LHCN-M2 (cell line): ENCODE results near the gene ELOA2. TPM values are rescaled to one million over a fixed set of nuclear protein-coding genes. Genes with fewer than 3 reads are reported as not detected.
"Not testable (repeated sequence)": the region's sequence is repeated elsewhere in the genome, so short reads cannot be mapped to it uniquely, and the experiment has no call there.

ENCODE experiments used
- DNase-seq: peaks from one replicate; pipeline ENCODE4 v3.0.0-alpha.2; 2012; ENCODE audit warnings: low read depth
- polyA plus RNA-seq: library from polyadenylated mRNA; unstranded; fragments of >200 nt; gene quantifications from one replicate; pipeline ENCODE4 v1.2.1, GENCODE V29; 2012; ENCODE audit warnings: missing spikeins
- total RNA-seq: library from RNA; depleted of rRNA; stranded (reverse); fragments of >200 nt; gene quantifications from 2 replicates; pipeline ENCODE4 v1.2.3, GENCODE V29; 2014; rRNA removed

ELOA2 gene, protein sequence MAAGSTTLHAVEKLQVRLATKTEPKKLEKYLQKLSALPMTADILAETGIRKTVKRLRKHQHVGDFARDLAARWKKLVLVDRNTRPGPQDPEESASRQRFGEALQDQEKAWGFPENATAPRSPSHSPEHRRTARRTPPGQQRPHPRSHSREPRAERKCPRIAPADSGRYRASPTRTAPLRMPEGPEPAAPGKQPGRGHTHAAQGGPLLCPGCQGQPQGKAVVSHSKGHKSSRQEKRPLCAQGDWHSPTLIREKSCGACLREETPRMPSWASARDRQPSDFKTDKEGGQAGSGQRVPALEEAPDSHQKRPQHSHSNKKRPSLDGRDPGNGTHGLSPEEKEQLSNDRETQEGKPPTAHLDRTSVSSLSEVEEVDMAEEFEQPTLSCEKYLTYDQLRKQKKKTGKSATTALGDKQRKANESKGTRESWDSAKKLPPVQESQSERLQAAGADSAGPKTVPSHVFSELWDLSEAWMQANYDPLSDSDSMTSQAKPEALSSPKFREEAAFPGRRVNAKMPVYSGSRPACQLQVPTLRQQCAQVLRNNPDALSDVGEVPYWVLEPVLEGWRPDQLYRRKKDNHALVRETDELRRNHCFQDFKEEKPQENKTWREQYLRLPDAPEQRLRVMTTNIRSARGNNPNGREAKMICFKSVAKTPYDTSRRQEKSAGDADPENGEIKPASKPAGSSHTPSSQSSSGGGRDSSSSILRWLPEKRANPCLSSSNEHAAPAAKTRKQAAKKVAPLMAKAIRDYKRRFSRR
- total RNA-seq: not detected in 2 replicates
- 0.04 TPM for polyA plus RNA-seq

DNA sequence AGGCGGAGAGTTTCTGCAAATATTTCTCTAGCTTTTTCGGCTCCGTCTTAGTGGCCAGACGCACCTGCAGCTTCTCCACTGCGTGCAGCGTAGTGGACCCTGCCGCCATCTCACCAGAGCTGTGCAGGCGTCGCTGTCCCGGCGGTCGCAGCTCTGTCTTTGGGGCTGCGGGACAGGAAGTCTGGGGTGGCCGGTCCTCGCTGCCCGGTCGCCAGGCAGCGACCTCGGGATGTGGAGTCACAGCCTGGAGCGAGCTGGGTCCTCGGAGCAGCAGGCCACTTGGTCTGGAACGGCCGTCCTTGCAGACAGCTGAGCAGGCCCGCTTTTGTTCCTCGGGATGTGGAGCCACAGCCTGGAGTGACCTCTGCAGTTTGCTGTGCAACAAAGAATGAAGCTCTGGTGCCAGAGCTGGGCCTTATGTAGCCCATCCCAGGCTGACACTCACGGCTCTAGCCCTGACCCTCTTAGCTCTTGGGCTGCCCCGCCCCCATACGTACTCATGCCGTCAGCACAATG is at the start of gene ELOA2:
Gene ELOA2 (minus strand): TSS at position 466 of the 516 bp plus-strand sequence. CDS start 357 bp downstream, at position 109.
- no peak for DNase-seq

DNA sequence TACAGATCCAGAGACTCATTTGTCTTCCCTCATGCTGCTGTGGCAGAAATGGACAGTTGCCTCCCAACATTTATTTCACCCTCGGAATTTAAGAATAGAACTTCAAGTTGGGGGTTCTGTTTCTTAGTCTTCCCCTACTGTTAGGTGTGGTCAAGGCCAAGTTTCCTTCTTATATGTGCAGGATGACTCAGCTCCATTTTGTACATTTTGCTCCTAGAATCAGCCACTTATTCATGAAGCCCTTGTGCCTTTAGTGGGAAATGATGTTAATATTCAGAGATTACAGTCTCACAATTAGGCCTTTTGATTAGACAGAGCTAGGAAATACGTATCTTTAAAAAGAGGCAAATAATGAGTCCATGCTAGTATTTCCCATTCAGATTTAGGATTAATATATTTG is 46.2 kb upstream of the ELOA2 start:
- peak; percentile 34 for DNase-seq

DNA sequence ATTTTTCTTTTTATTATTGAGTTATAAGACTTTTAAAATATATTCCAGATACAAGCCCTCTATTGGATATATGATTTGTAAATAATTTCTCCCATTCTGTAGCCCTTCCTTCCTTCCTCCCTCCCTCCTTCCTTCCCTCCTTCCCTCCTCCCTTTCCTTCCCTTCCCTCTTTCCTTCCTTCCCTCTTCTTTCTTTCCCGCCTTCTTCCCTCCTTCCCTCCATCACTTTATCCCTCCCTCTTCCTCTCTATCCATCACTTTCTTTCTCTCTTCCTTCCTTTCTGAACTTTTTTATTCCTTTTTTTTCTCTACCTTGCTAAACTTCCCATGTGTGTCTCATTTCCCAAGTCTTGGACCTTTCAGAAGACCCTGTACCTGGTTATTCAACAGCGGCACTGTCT is 45.5 kb upstream of the ELOA2 start:
- no peak for DNase-seq

DNA sequence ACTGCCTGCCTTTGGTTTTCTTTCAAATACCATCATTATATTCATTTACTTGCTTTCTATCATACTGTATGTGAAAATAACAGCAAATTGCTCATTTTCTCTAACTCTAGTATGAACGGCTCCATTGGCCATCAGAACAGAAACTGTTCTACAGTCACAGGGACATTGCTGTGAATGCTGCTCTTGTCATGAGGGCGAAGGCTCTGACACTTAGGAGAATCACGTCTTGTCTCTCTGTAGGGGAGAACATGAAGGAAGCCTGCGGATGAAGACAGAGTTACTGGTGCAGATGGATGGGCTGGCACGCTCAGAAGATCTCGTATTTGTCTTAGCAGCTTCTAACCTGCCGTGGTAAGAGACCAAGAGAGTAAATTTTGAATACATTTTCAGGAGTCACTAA is 41.7 kb upstream of the ELOA2 start:
- no peak for DNase-seq

DNA sequence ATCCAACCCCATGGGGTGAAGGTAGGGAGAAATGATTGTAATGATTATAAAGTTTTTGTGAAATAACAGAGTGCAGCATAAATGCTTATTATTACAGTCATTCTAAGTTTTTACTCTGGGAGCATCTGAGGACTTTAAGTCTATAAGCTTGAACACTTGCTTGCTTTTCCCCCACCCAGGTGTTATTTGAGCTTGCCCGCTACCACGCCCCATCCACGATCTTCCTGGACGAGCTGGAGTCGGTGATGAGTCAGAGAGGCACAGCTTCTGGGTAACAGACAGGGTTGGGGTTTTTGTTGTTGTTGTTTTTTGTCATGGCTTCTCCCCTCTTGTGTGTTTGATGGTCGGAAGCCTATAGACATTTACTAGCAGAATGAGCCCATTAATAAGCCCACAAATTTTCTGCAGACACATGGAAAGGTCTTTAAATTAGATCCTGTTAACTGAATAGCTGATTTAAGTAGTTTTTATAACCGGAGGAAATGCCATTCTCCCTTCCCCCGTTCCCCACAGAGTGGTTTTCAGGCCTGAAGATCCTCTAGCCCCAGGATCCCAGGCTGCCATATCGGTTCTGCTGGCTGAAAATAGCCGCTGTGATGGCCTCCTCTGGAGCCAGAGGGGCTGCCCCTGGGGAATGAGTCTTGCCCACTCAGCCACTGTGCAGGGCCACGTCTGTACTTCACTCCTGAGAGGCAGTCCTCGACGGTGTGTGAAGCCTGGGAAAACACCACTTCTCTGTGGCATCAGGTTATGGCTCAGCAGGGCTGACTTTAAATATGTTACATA is 39.9 kb upstream of the ELOA2 start:
- DNase-seq: peak; percentile 58

DNA sequence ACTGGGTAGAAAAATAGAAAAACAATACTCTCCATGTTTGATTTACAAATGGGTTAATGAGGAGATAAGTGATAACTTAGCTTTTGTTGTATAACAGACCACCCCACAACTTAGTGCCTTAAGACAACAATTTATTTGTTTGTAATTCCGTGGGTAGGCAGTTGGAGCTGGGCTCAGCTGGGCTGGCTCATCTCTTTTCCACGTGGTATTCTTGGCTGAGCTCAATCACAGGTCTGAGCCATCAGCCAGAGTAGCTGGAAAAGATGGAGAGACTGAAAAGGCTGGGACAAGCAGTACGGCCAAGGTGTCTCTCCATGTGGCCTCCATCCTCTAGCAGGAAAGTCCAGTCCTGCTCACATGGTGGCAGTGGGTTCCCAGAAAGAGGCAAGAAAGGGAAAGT is 32.2 kb upstream of the ELOA2 start:
- no peak for DNase-seq

DNA sequence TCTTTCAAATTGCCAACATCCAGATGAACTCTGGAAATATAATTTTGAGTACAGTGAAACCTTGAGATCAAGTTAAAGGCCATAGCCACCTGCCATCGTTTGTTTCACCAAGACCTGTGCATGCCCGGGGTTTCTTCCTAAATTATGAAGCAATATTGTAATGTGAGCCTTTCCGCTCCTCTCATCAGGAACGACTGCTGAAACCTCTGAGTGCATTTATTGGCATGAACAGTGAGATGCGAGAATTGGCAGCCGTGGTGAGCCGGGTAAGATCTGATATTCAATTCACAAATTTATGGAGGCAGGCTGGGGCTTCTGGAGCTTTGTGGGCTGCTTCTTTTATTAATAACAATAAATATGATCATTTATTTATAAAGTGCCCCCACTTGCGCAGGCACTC is 27.7 kb upstream of the ELOA2 start:
- no peak for DNase-seq

DNA sequence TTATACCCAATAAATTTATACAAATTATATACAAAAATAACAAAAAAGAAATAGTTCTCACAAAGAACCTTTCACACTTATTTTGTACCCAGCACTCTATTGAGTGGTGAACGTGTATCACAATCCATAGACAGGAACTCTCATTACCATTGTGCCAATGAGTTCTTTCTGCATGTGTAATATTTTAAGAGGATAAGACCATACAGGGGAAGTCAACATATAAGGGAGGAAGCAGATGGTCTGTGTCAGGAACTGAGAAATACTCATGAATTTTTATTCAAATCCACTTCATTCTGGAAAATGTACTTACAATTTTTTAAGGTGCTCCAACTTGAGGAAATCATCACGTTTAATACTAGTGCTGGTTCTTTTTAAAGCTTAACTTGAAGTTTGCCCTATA is 27.1 kb upstream of the ELOA2 start:
- DNase-seq: no peak

DNA sequence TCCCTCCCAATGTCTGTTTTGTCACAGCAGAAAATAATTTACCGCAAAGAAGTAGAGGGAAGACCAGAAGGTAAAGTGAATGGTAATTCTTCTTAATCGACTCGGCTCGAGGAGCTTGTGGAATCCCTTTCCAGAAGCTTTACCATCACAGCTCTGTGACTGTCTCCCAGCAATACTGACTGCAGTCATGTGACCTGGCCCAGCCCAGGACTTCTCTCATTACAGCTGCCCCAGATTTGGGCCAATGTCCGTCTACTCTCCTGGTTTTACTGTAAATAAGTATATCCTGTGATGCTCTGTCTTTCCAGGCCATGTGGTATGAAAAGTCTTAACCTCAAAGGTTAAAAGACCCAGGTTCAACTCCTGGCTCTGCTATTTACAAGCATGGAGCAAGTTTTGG is 18.9 kb upstream of the ELOA2 start:
- no peak for DNase-seq

DNA sequence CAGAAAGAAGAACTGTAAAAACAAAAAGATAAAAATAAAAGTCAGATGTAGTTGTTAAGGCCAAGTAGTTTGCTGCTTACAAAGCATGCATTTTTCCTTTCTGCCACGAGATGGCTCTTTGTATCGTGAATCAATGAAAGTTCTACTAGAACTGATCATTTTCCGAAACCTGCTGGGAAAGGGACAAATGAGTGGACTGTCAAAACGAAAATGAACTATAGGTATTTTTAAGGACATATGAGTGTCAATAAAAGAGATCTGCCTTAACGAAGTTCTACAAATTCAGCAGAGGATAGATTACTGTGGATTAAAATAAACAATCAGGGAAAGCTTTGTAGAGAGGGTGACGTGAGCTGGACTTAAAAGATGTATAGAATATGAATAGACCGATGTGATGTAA is 15.0 kb upstream of the ELOA2 start:
- DNase-seq: peak; percentile 32

DNA sequence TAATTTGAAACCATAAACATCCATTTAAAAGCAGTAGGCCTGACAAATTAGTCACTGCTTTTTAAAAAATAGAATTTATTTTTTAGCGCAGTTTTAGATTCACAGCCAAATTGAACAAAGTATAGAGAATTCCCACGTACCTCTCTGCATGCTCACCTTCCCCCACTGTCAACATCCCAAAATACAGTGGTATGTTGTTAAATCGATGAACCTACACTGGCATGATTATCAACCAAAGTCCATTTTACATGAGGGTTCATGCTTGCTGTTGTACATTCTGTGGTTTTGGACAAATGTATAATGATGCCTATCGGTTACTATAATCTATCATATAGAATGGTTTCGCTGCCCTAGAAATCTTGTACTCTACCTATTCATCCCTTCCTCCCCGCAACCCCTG is 5.6 kb upstream of the ELOA2 start:
- no peak for DNase-seq

DNA sequence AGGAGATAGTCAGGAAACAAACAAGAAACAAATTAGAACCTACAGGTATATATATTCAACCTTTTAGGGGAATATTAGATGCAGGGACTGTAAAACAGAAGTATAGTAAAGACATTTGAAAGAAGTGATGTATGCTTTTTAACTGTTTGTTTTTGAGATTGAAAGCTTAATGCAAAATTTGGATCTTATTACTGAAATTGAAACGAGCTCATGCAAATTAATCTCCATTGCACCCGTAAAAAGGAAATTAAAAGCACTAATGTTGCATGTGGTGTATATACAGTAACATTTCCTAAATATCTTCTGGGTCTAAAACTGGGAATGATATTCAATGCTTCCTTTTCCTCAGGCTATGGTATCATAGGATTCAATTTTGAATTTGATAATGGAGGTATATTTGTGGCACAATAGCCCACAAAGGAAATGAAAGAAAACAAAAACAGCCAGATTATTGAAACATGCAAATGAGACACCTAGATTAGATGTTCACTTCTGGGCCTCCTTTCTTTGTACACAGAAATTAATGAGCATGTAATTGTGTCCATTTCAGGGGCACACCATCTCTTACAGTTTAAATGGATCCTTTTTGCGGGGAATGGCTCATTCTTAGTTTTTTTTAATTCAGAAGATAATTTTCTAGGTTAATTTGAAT is 1.6 kb upstream of the ELOA2 start:
- DNase-seq: no peak

DNA sequence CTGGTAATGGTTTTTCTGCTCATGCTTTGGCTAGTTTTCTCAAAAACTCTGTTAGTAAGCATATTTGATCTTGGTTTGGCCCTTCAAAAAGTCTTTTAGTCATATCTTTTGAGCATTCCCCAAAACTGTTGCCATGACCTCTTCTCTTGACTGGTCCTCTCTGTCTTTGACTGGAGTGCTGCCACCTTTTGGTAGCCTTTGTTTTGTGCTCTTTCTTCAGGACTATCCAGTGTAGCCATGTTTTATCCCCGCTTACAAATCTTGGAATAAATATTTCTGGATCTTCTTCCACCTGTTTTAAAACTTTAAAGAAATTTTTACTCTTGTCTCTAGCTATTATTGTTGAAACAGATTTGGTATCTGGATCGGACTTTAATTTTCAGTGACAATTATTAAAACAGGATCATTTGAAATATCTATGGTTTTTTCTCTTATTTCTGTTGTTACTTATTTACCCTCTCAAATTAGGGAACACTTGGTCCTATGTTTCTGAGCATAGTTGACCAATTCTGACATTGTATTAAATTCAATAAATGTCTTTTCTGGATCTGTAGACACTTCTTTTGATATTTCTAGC is 965 bp upstream of the ELOA2 start:
- peak; percentile 60 for DNase-seq

DNA sequence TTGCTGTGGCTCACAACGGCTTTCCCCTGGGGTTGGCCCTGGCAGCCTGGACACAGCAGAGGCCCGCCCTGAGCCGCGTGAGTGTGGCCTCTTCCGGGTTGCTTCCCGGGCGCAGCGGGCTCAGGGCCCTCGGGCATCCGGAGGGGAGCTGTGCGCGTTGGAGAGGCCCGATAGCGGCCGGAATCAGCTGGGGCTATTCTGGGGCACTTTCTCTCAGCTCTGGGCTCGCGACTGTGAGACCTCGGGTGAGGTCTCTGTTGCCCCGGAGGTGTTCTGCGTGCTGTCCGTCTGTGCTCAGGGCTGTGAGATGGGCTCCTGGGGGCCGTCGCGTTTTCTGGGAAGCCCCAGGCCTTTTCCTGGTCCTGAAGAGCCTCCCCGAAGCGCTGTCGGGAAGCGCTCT is 830 bp downstream of the ELOA2 start:
- DNase-seq: not testable (repeated sequence)

DNA sequence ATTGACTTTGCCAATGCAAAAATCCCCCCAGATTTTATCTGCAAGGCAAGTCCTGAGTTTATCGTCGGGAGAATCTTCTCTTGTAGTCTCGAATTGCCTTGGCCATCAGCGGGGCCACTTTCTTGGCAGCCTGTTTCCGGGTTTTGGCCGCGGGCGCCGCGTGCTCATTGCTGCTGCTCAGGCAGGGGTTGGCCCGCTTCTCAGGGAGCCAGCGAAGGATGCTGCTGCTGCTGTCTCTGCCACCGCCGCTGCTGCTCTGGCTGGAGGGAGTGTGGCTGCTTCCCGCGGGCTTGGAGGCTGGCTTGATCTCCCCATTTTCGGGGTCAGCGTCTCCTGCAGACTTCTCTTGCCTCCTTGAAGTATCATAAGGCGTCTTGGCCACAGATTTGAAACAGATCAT is 2.5 kb downstream of the ELOA2 start:
- no peak for DNase-seq

DNA sequence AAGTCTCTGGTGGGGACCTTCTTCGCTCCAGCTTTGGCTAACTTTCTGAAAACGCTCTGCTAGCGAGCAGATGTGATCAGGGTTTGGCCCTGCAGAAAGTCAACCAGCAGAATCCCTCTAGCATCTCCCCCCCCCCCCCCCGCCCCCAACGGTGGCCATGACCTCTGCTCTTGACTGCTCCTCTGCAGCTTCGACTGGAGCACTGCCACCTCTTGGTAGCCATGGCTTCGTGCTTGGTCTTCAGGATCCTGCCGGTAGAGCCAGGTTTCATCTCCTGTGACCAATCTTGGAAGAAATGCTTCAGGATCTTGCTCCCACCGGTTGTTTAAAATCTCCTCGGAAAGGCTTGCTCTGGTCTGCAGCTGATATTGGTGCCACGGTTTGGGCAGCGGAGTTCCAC is 4.5 kb downstream of the ELOA2 start:
- not testable (repeated sequence) for DNase-seq

DNA sequence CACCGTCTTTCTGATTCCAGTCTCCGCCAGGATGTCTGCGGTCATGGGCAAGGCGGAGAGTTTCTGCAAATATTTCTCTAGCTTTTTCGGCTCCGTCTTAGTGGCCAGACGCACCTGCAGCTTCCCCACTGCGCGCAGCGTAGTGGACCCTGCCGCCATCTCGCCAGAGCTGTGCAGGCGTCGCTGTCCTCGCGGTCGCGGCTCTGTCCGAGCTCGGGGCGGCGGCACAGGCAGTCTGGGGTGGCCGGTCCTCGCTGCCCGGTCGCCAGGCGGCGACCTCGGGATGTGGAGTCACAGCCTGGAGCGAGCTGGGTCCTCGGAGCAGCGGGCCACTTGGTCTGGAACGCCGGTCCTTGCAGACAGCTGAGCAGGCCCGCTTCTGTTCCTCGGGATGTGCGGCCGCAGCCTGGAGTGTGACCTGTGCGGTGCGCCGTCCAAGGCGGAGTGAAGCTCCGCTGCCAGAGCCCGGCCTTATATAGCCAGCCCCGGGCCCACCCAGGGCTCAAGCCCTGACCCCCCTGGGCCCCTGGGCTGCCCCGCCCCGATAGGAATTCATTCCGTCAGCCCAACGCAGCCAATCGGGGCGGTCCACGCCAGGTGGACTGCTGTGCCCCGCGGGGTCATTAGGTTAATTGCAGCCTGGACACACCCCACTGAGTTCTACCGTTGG is 5.6 kb downstream of the ELOA2 start:
- DNase-seq: not testable (repeated sequence)

DNA sequence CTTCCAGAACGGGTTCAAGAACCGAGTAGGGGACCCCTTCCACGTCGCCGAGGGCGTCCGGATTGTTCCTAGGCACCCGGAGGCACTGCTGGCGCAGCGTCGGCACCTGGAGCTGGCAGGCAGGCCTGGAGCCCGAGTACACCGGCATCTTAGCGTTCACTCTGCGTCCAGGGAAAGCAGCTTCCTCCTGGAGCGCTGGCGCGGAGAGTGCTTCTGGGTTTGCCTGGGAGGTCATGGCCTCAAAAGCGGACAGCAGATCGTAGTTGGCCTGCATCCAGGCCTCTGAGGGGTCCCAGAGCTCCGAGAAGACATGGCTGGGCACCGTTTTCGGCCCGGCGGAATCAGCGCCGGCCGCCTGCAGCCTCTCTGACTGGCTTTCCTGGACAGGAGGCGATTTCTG is 6.7 kb downstream of the ELOA2 start:
- not testable (repeated sequence) for DNase-seq

DNA sequence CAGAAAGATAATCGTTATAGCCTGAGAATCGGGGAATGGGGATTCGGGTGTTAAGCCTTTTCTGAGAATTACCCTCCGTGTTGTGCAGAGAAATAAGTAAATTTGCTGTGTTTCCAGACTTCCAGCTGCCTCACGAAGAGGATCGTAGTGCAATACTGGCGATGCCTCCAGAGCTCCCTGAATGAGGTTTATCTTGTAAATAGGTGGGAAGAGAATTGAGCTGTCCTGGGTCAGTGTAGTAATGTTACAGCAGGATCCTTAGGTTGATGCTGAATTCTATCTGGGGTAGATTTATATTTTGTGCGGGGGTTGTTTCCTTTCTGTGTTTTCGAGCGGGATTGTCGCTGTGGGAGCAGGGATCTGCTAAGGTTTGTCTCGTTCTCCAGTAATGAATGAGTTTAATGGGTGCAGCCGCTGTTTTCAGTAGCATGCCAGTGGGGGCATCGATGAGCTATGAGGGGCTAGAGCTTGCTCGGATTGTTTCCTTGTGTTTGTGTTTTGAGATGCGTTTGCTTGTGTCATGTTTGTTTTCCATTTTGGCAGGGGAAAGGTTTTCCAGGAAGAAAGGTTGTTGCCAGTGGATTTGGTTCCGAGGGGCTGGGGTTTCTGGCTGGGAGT is 9.8 kb downstream of the ELOA2 start:
- not testable (repeated sequence) for DNase-seq
